SK-N-SH treated with all-trans-retinoic acid at 6 μM for 48 hours (cell line): ENCODE data around the gene SMAD5.

Experiments
- ATAC-seq: fragments of 200-7000 bp; cut with Tn5 transposase; 3 replicates; pipeline ENCODE4 v1.9.1; 2020; ENCODE audit warnings: mild to moderate bottlenecking, moderate library complexity
- BACH2 ChIP-seq: fragments of 250-450 bp; sonication (Bioruptor Pico); IDR thresholded peaks from 2 replicates; pipeline ENCODE4 v1.9.0; 2021; ENCODE audit warnings: mild to moderate bottlenecking, borderline replicate concordance
- CREB5 ChIP-seq: fragments of 250-450 bp; sonication (Bioruptor Pico); IDR thresholded peaks from 2 replicates; pipeline ENCODE4 v1.5.1; 2020; ENCODE audit warnings: low read depth, mild to moderate bottlenecking, moderate library complexity
- CSRNP3 ChIP-seq: fragments of 250-450 bp; sonication (Bioruptor Pico); IDR thresholded peaks from 2 replicates; pipeline ENCODE4 v1.5.1; 2021; ENCODE audit warnings: mild to moderate bottlenecking, moderate library complexity
- ESRRG ChIP-seq: fragments of 250-450 bp; sonication (Bioruptor Pico); IDR thresholded peaks from 2 replicates; pipeline ENCODE4 v1.6.1; 2021; ENCODE audit warnings: mild to moderate bottlenecking
- GLIS3 ChIP-seq: fragments of 250-450 bp; sonication (Bioruptor Pico); IDR thresholded peaks from 2 replicates; pipeline ENCODE4 v1.5.0; 2020; ENCODE audit warnings: mild to moderate bottlenecking, moderate library complexity
- ISL1 ChIP-seq: fragments of 250-450 bp; sonication (Bioruptor Pico); IDR thresholded peaks from 2 replicates; pipeline ENCODE4 v2.1.2; 2022; ENCODE audit warnings: mild to moderate bottlenecking, moderate library complexity
- OSR1 ChIP-seq: fragments of 250-450 bp; sonication (Bioruptor Pico); IDR thresholded peaks from 2 replicates; pipeline ENCODE4 v1.8.0; 2022; ENCODE audit warnings: moderate library complexity, mild to moderate bottlenecking, inconsistent platforms
- POU6F1 ChIP-seq: fragments of 250-450 bp; sonication (Bioruptor Pico); IDR thresholded peaks from 2 replicates; pipeline ENCODE4 v1.8.0; 2021; ENCODE audit warnings: low read depth, mild to moderate bottlenecking, moderate library complexity, borderline replicate concordance
- PPARA ChIP-seq: fragments of 250-450 bp; sonication (Bioruptor Pico); IDR thresholded peaks from 2 replicates; pipeline ENCODE4 v1.5.0; 2020; ENCODE audit warnings: mild to moderate bottlenecking, borderline replicate concordance
- RARB ChIP-seq: fragments of 250-450 bp; sonication (Bioruptor Pico); IDR thresholded peaks from 2 replicates; pipeline ENCODE4 v1.8.0; 2021; ENCODE audit warnings: mild to moderate bottlenecking, moderate library complexity
- SNAI2 ChIP-seq: fragments of 250-450 bp; sonication (Bioruptor Pico); IDR thresholded peaks from 2 replicates; pipeline ENCODE4 v1.5.0; 2020; ENCODE audit warnings: mild to moderate bottlenecking, moderate library complexity
- TCF4 ChIP-seq: fragments of 250-450 bp; sonication (Bioruptor Pico); IDR thresholded peaks from 2 replicates; pipeline ENCODE4 v1.8.0; 2021; ENCODE audit warnings: mild to moderate bottlenecking, moderate library complexity, borderline replicate concordance
- TOX ChIP-seq: fragments of 250-450 bp; sonication (Bioruptor Pico); IDR thresholded peaks from 2 replicates; pipeline ENCODE4 v1.8.0; 2021; ENCODE audit warnings: mild to moderate bottlenecking, moderate library complexity, borderline replicate concordance
- TSHZ2 ChIP-seq: fragments of 250-450 bp; sonication (Bioruptor Pico); IDR thresholded peaks from 2 replicates; pipeline ENCODE4 v1.5.0; 2020; ENCODE audit warnings: mild to moderate bottlenecking, moderate library complexity
- ZC3H10 ChIP-seq: fragments of 250-450 bp; sonication (Bioruptor Pico); IDR thresholded peaks from 2 replicates; pipeline ENCODE4 v1.5.1; 2021; ENCODE audit warnings: mild to moderate bottlenecking, moderate library complexity
- ZFP30 ChIP-seq: fragments of 450-650 bp; formaldehyde crosslinking; IDR thresholded peaks from 2 replicates; pipeline ENCODE4 v1.5.0; 2022; ENCODE audit warnings: mild to moderate bottlenecking, moderate library complexity
- ZNF565 ChIP-seq: fragments of 450-650 bp; formaldehyde crosslinking; conservative IDR thresholded peaks from 2 replicates; pipeline ENCODE4 v1.5.0; 2020; ENCODE audit warnings: low read depth, mild to moderate bottlenecking, moderate library complexity
- ZNF70 ChIP-seq: fragments of 450-650 bp; formaldehyde crosslinking; IDR thresholded peaks from 2 replicates; pipeline ENCODE4 v1.5.0; 2020; ENCODE audit warnings: mild to moderate bottlenecking, moderate library complexity
- ZNF8 ChIP-seq: fragments of 450-650 bp; formaldehyde crosslinking; IDR thresholded peaks from 2 replicates; pipeline ENCODE4 v1.5.0; 2020; ENCODE audit warnings: mild to moderate bottlenecking, moderate library complexity

SMAD5 gene

GRCh38 chr5:136221340-136221739 lies 88.7 kb downstream of the SMAD5 start:
- ATAC-seq = no peak
- TF ChIP-seq TCF4 (CRISPR knock-in tag) (no peak), ZNF8 (no peak), ZC3H10 (CRISPR knock-in tag) (no peak), ESRRG (CRISPR knock-in tag) (no peak), SNAI2 (CRISPR knock-in tag) (no peak), ZFP30 (CRISPR knock-in tag) (no peak), GLIS3 (no peak), RARB (no peak), ZNF565 (CRISPR knock-in tag) (no peak), POU6F1 (CRISPR knock-in tag) (no peak), BACH2 (CRISPR knock-in tag) (no peak), ZNF70 (no peak), TSHZ2 (CRISPR knock-in tag) (no peak), PPARA (CRISPR knock-in tag) (no peak)

- no peak for TF ChIP-seq CSRNP3 (CRISPR knock-in tag)
- no peak for TF ChIP-seq TSHZ2 (CRISPR knock-in tag)
- TF ChIP-seq CREB5 (CRISPR knock-in tag) = no peak
- no peak for TF ChIP-seq ISL1 (CRISPR knock-in tag)
- no peak for TF ChIP-seq TCF4 (CRISPR knock-in tag)
- no peak for TF ChIP-seq TOX (CRISPR knock-in tag)
- ATAC-seq = peak; percentile 22; the same call in 1 of the 3 replicates
These were observed 90.1 kb downstream of the SMAD5 start for GRCh38 chr5:136222580-136223235.

GRCh38 chr5:136225796-136226195 lies 93.2 kb downstream of the SMAD5 start:
- ATAC-seq = no peak
- no peak for TF ChIP-seq OSR1 (CRISPR knock-in tag)
- TF ChIP-seq ZFP30 (CRISPR knock-in tag) = no peak
- TF ChIP-seq ZNF8 = no peak
- no peak for TF ChIP-seq TSHZ2 (CRISPR knock-in tag)
- no peak for TF ChIP-seq ISL1 (CRISPR knock-in tag)
- no peak for TF ChIP-seq POU6F1 (CRISPR knock-in tag)
- TF ChIP-seq ZNF70 = no peak
- no peak for TF ChIP-seq CREB5 (CRISPR knock-in tag)
- TF ChIP-seq, all 23 proteins: peak for 0
